Small intestine (tissue), 7 donors: ENCODE results near the gene FAM20B. TPM values are rescaled to one million over a fixed set of nuclear protein-coding genes. Genes with fewer than 3 reads are reported as not detected.

Source experiments
- DNase-seq, 2 donors: peaks; one replicate each; pipeline versions ENCODE4 v3.0.0 to v3.0.0-alpha.2; 2013
- FAIRE-seq: peaks from 2 replicates; lab custom pipeline; 2012; peaks lifted over from hg19 to GRCh38; lab: Jason Lieb, UNC
- H3K27ac ChIP-seq, 3 donors: one replicate each; pipeline ENCODE4 v1.5.1; 2013; ENCODE audit warnings: low read length in 2 of 3, mild to moderate bottlenecking in 2 of 3, control low read depth in 1 of 3, inconsistent platforms in 1 of 3, low read depth in 1 of 3, moderate library complexity in 1 of 3
- H3K27me3 ChIP-seq, 3 donors: one replicate each; pipeline ENCODE4 v1.6.1; 2013; ENCODE audit warnings: low read length in 3 of 3, inconsistent platforms in 1 of 3; ENCODE audit not compliant: control insufficient read depth in 3 of 3, insufficient read depth in 3 of 3
- H3K36me3 ChIP-seq, 3 donors: one replicate each; pipeline ENCODE4 v1.6.1; 2013; ENCODE audit warnings: low read length in 3 of 3, inconsistent platforms in 1 of 3, low read depth in 1 of 3, mild to moderate bottlenecking in 1 of 3, moderate library complexity in 1 of 3; ENCODE audit not compliant: control insufficient read depth in 3 of 3, insufficient read depth in 2 of 3
- H3K4me1 ChIP-seq, 3 donors: one replicate each; pipeline ENCODE4 v1.6.1; 2013; ENCODE audit warnings: low read length in 2 of 3, inconsistent platforms in 1 of 3, low read depth in 1 of 3, mild to moderate bottlenecking in 1 of 3, moderate library complexity in 1 of 3; ENCODE audit not compliant: control insufficient read depth in 3 of 3, insufficient read depth in 2 of 3
- H3K4me3 ChIP-seq, 3 donors: one replicate each; pipeline ENCODE4 v1.5.1; 2013; ENCODE audit warnings: low read length in 3 of 3, control low read depth in 1 of 3, inconsistent platforms in 1 of 3, low read depth in 1 of 3, mild to moderate bottlenecking in 1 of 3, moderate library complexity in 1 of 3
- H3K9me3 ChIP-seq, 2 donors: one replicate each; pipeline ENCODE4 v1.6.1; 2013; ENCODE audit warnings: low read depth in 1 of 2, low read length in 1 of 2; ENCODE audit not compliant: control insufficient read depth in 2 of 2, insufficient read depth in 1 of 2
- WGBS, 3 donors: extraction: QIAGEN DNeasy Blood & Tissue Kit; methylation state at CpG; one replicate each; pipeline ENCODE4 v1.1.7; 2013; 5-methylcytosine and 5-hydroxymethylcytosine counted together
- polyA plus RNA-seq, 4 donors: library from polyadenylated mRNA; stranded (reverse) in 3 of 4; unstranded in 1 of 4; fragments of 200-250 nt in 3 of 4; fragments of 120-200 nt in 1 of 4; gene quantifications; one replicate each; pipeline versions ENCODE4 v1.2.1 to v1.2.3, GENCODE V29; 2013
- donor health status: healthy with polysubstance abuse.
- donor health status: control.
- donor health status: control.
- donor health status: Bipolar disorder and iron deficiency.
- donor health status: healthy.

FAM20B gene
- polyA plus RNA-seq, 4 donors: 5.4 to 24.9 (median 10.7) TPM

GRCh38 chr1:179047636-179047997 lies 21.9 kb downstream of the FAM20B start:
- Histone ChIP-seq H3K4me3 (no peak overlapping the region), H3K4me1 (no peaks in the 10 kb centered on the region), H3K27ac (no peak overlapping the region), H3K9me3 (peaks cover 0 to 2% of the 10 kb centered on the region in 2 donors), H3K27me3 (no peaks in the 10 kb centered on the region), H3K36me3 (peaks cover 0 to 19% (median 2%) of the 10 kb centered on the region in 3 donors)
- FAIRE-seq (no peak), DNase-seq (no peak)

- WGBS, 3 donors: 93 to 100% (median 98%) methylated on average over 1 of the region's 1 CpG
- Histone ChIP-seq H3K4me3 (no peak overlapping the region), H3K36me3 (peaks cover 0 to 16% (median 2%) of the 10 kb centered on the region in 3 donors), H3K4me1 (no peaks in the 10 kb centered on the region), H3K27me3 (no peaks in the 10 kb centered on the region), H3K9me3 (peaks cover 0 to 2% of the 10 kb centered on the region in 2 donors), H3K27ac (no peak overlapping the region)
- no peak for FAIRE-seq
- no peak for DNase-seq
Measured at GRCh38 chr1:179048339-179049124, 22.8 kb downstream of the FAM20B start.

GRCh38 chr1:179052776-179053175 lies 27.1 kb downstream of the FAM20B start:
- Histone ChIP-seq H3K4me3 (no peak overlapping the region), H3K36me3 (peaks cover 0 to 10% (median 9%) of the 10 kb centered on the region in 3 donors), H3K27me3 (no peaks in the 10 kb centered on the region), H3K9me3 (no peaks in the 10 kb centered on the region), H3K27ac (no peak overlapping the region), H3K4me1 (no peaks in the 10 kb centered on the region)
- no peak for FAIRE-seq
- no peak for DNase-seq
- WGBS, 3 donors: 89 to 93% (median 92%) methylated on average over 2 of the region's 2 CpGs

- FAIRE-seq: no peak
- H3K27ac ChIP-seq: no peak overlapping the region
- no peak for DNase-seq
- H3K9me3 ChIP-seq: no peaks in the 10 kb centered on the region
- H3K4me3 ChIP-seq: no peak overlapping the region
- peaks cover 0 to 12% (median 12%) of the 10 kb centered on the region in 3 donors for H3K36me3 ChIP-seq
- 77 to 85% (median 81%) methylated on average over 2 of the region's 2 CpGs for WGBS, 3 donors
- no peaks in the 10 kb centered on the region for H3K27me3 ChIP-seq
- H3K4me1 ChIP-seq: no peaks in the 10 kb centered on the region
Measured at GRCh38 chr1:179053486-179053885, 27.8 kb downstream of the FAM20B start.

GRCh38 chr1:179055937-179056336 lies 30.2 kb downstream of the FAM20B start:
- H3K27me3 ChIP-seq: no peaks in the 10 kb centered on the region
- no peaks in the 10 kb centered on the region for H3K9me3 ChIP-seq
- no peak overlapping the region for H3K4me3 ChIP-seq
- no peaks in the 10 kb centered on the region for H3K4me1 ChIP-seq
- no peak for DNase-seq
- no peak overlapping the region for H3K27ac ChIP-seq
- H3K36me3 ChIP-seq: peaks cover 0 to 12% (median 11%) of the 10 kb centered on the region in 3 donors
- no peak for FAIRE-seq
- WGBS, 3 donors: 99 to 100% (median 100%) methylated on average over 2 of the region's 2 CpGs

GRCh38 chr1:179058487-179059483 lies 33.1 kb downstream of the FAM20B start:
- Histone ChIP-seq H3K4me1 (no peaks in the 10 kb centered on the region), H3K9me3 (no peaks in the 10 kb centered on the region), H3K4me3 (no peak overlapping the region), H3K27me3 (no peaks in the 10 kb centered on the region), H3K36me3 (peaks cover 0 to 11% (median 11%) of the 10 kb centered on the region in 3 donors), H3K27ac (no peak overlapping the region)
- FAIRE-seq (no peak), DNase-seq (no peak)
- 94 to 98% (median 96%) methylated on average over 3 of the region's 3 CpGs for WGBS, 3 donors

- Histone ChIP-seq H3K9me3 (no peaks in the 10 kb centered on the region), H3K4me3 (no peak overlapping the region), H3K4me1 (no peaks in the 10 kb centered on the region), H3K36me3 (peaks cover 0 to 16% (median 15%) of the 10 kb centered on the region in 3 donors), H3K27me3 (no peaks in the 10 kb centered on the region), H3K27ac (no peak overlapping the region)
- WGBS, 3 donors: 94 to 97% (median 97%) methylated on average over 8 of the region's 8 CpGs
- DNase-seq: no peak
- no peak for FAIRE-seq
Measured at GRCh38 chr1:179061360-179062282, 35.9 kb downstream of the FAM20B start.
